ENCODE results near the gene ARHGDIB. TPM values are rescaled to one million over a fixed set of nuclear protein-coding genes. Genes with fewer than 3 reads are reported as not detected.

ARHGDIB gene
- total RNA-seq, 1 donor from 2014 or later = 19.0 TPM

- H3K4me3 Mint-ChIP-seq (ENCODE audit: unreplicated experiment) = no peak overlapping the region
- no peak for TF ChIP-seq EZH2 (IDR thresholded peaks at IDR 0.05; ENCODE audit: insufficient read depth, low read length)
- no peaks in the 10 kb centered on the region for H4K20me1 ChIP-seq (ENCODE audit: insufficient read depth, low read length)
- H3K27me3 Mint-ChIP-seq (ENCODE audit: low read depth, unreplicated experiment) = no peaks in the 10 kb centered on the region
- no peaks in the 10 kb centered on the region for H3K79me2 ChIP-seq (ENCODE audit: insufficient read depth, low read length)
- no peak overlapping the region for H3K4me3 ChIP-seq (ENCODE audit: insufficient read depth, low read depth, low read length)
- no peaks in the 10 kb centered on the region for H3K4me1 ChIP-seq (ENCODE audit: insufficient read depth, low read length)
- H3K27ac ChIP-seq (ENCODE audit: low read depth, low read length) = no peak overlapping the region
- peaks cover 2% of the 10 kb centered on the region for H3K36me3 Mint-ChIP-seq (ENCODE audit: low read depth, unreplicated experiment)
- peaks cover 6% of the 10 kb centered on the region for H3K4me1 Mint-ChIP-seq (ENCODE audit: low read depth, unreplicated experiment)
- peak overlapping the region; percentile 1 for H3K27ac Mint-ChIP-seq (ENCODE audit: unreplicated experiment)
- no peak overlapping the region for H2AFZ ChIP-seq (ENCODE audit: low read depth, low read length)
- H3K27me3 ChIP-seq (ENCODE audit: insufficient read depth, low read length) = no peaks in the 10 kb centered on the region
- H3K9me3 ChIP-seq (ENCODE audit: insufficient read depth, low read depth, low read length) = no peaks in the 10 kb centered on the region
- no peaks in the 10 kb centered on the region for H3K36me3 ChIP-seq (ENCODE audit: insufficient read depth, low read length)
- peaks cover 3% of the 10 kb centered on the region for H3K9me3 Mint-ChIP-seq (ENCODE audit: unreplicated experiment)
- no peak overlapping the region for H3K9ac ChIP-seq (ENCODE audit: low read length)
- FAIRE-seq (no peak), DNase-seq (ENCODE audit: low read depth) (no peak)
- no peak overlapping the region for H3K4me2 ChIP-seq (ENCODE audit: low read length)
Measured at GRCh38 chr12:14937014-14937413, 24.4 kb downstream of the ARHGDIB start.

GRCh38 chr12:14936224-14936861 is 25.1 kb downstream of the ARHGDIB start:
- Histone ChIP-seq H3K79me2 (ENCODE audit: insufficient read depth, low read length) (no peaks in the 10 kb centered on the region), H3K27me3 (ENCODE audit: insufficient read depth, low read length) (no peaks in the 10 kb centered on the region), H3K9ac (ENCODE audit: low read length) (no peak overlapping the region), H2AFZ (ENCODE audit: low read depth, low read length) (no peak overlapping the region), H3K4me3 (ENCODE audit: insufficient read depth, low read depth, low read length) (no peak overlapping the region), H3K4me1 (ENCODE audit: insufficient read depth, low read length) (no peaks in the 10 kb centered on the region), H3K4me2 (ENCODE audit: low read length) (no peak overlapping the region), H3K9me3 (ENCODE audit: insufficient read depth, low read depth, low read length) (no peaks in the 10 kb centered on the region), H3K36me3 (ENCODE audit: insufficient read depth, low read length) (no peaks in the 10 kb centered on the region), H3K27ac (ENCODE audit: low read depth, low read length) (no peak overlapping the region), H4K20me1 (ENCODE audit: insufficient read depth, low read length) (no peaks in the 10 kb centered on the region)
- no peak overlapping the region for H3K4me3 Mint-ChIP-seq (ENCODE audit: unreplicated experiment)
- H3K27ac Mint-ChIP-seq (ENCODE audit: unreplicated experiment) = peak overlapping the region; percentile 1
- peaks cover 2% of the 10 kb centered on the region for H3K36me3 Mint-ChIP-seq (ENCODE audit: low read depth, unreplicated experiment)
- peaks cover 3% of the 10 kb centered on the region for H3K9me3 Mint-ChIP-seq (ENCODE audit: unreplicated experiment)
- TF ChIP-seq EZH2 (IDR thresholded peaks at IDR 0.05; ENCODE audit: insufficient read depth, low read length) (no peak), CTCF (IDR thresholded peaks at IDR 0.05; ENCODE audit: insufficient read depth, low read depth, low read length) (no peak)
- no peaks in the 10 kb centered on the region for H3K27me3 Mint-ChIP-seq (ENCODE audit: low read depth, unreplicated experiment)
- H3K4me1 Mint-ChIP-seq (ENCODE audit: low read depth, unreplicated experiment) = peaks cover 6% of the 10 kb centered on the region
- FAIRE-seq (no peak), DNase-seq (ENCODE audit: low read depth) (no peak)

GRCh38 chr12:14935031-14935430 is 26.4 kb downstream of the ARHGDIB start:
- no peak overlapping the region for H3K27ac ChIP-seq (ENCODE audit: low read depth, low read length)
- Mint-ChIP-seq H3K27ac (ENCODE audit: unreplicated experiment) (peak overlapping the region; percentile 28), H3K4me3 (ENCODE audit: unreplicated experiment) (no peak overlapping the region), H3K36me3 (ENCODE audit: low read depth, unreplicated experiment) (peaks cover 2% of the 10 kb centered on the region), H3K4me1 (ENCODE audit: low read depth, unreplicated experiment) (peaks cover 6% of the 10 kb centered on the region), H3K9me3 (ENCODE audit: unreplicated experiment) (peaks cover 3% of the 10 kb centered on the region), H3K27me3 (ENCODE audit: low read depth, unreplicated experiment) (no peaks in the 10 kb centered on the region)
- no peak overlapping the region for H3K9ac ChIP-seq (ENCODE audit: low read length)
- no peak overlapping the region for H3K4me3 ChIP-seq (ENCODE audit: insufficient read depth, low read depth, low read length)
- H2AFZ ChIP-seq (ENCODE audit: low read depth, low read length) = no peak overlapping the region
- no peaks in the 10 kb centered on the region for H3K4me1 ChIP-seq (ENCODE audit: insufficient read depth, low read length)
- no peaks in the 10 kb centered on the region for H4K20me1 ChIP-seq (ENCODE audit: insufficient read depth, low read length)
- TF ChIP-seq CTCF (IDR thresholded peaks at IDR 0.05; ENCODE audit: insufficient read depth, low read depth, low read length) (no peak), EZH2 (IDR thresholded peaks at IDR 0.05; ENCODE audit: insufficient read depth, low read length) (no peak)
- H3K36me3 ChIP-seq (ENCODE audit: insufficient read depth, low read length) = no peaks in the 10 kb centered on the region
- H3K4me2 ChIP-seq (ENCODE audit: low read length) = no peak overlapping the region
- H3K79me2 ChIP-seq (ENCODE audit: insufficient read depth, low read length) = no peaks in the 10 kb centered on the region
- no peaks in the 10 kb centered on the region for H3K9me3 ChIP-seq (ENCODE audit: insufficient read depth, low read depth, low read length)
- FAIRE-seq = no peak
- DNase-seq (ENCODE audit: low read depth) = no peak
- H3K27me3 ChIP-seq (ENCODE audit: insufficient read depth, low read length) = no peaks in the 10 kb centered on the region

All from astrocyte (in vitro differentiated cells and primary cell).